IPS-18c (cell line): Measurements from ENCODE around the gene RAB33A.
"Not testable (repeated sequence)": the region's sequence is repeated elsewhere in the genome, so short reads cannot be mapped to it uniquely, and the experiment has no call there.

Experiments used
- H3K4me3 ChIP-seq: 2 replicates; pipeline ENCODE4 v1.7.0; 2013; ENCODE audit warnings: low read depth, mild to moderate bottlenecking, low read length, moderate library complexity; ENCODE audit not compliant: insufficient read depth
- H3K9me3 ChIP-seq: one replicate; pipeline ENCODE4 v1.6.1; 2013; ENCODE audit warnings: mild to moderate bottlenecking, low read length, moderate library complexity; ENCODE audit not compliant: control insufficient read depth, insufficient read depth

The RAB33A gene

GRCh38 chrX:130196466-130196865 is 24.7 kb downstream of the RAB33A start:
- H3K9me3 ChIP-seq = no peaks in the 10 kb centered on the region
- no peak overlapping the region for H3K4me3 ChIP-seq

GRCh38 chrX:130197464-130197863 is 25.7 kb downstream of the RAB33A start:
- Histone ChIP-seq H3K9me3 (no peaks in the 10 kb centered on the region), H3K4me3 (no peak overlapping the region)

DNA sequence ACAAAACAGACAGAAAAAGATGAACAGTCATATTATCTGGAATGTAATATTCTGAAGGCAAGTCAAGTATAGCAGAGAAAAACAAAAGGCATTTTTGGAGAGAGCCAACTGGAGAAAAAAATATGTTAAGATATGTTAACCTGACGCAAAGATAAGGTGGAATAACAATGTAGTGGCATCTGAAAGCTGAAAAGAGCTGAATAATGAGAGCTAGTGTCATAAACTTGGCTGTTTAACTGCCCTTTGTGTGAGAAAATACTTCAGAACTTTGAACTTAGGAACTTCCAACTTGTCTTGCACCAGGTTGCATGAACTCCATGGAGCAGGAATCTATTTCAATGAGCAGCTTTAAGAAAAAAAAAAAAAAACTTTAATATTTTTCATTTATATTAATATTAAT is 32.9 kb downstream of the RAB33A start:
- Histone ChIP-seq H3K4me3 (no peak overlapping the region), H3K9me3 (no peaks in the 10 kb centered on the region)

- Histone ChIP-seq H3K4me3 (no peak overlapping the region), H3K9me3 (peaks cover 4% of the 10 kb centered on the region)
Observed at GRCh38 chrX:130211415-130212186, 39.8 kb downstream of the RAB33A start.

DNA sequence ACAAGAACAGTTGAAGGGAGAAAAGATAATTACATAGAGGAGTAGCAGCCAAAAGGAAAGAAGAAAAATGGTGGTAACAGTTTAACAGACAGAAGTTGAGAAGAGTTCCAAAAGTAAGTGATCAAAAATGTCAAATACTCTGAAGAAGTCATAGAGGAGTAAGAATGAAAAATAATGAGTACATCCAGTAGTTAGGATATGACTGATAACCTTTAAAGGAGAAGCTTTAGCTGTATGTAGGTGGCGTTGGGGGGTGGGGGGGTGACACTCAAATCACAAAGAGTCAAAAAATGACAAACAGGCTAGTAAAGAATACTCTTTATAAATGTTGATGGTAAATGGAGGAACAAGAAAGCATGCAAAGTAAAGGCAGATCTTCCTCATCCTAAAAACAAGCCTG is 40.6 kb downstream of the RAB33A start:
- H3K4me3 ChIP-seq = no peak overlapping the region
- H3K9me3 ChIP-seq = peaks cover 4% of the 10 kb centered on the region

DNA sequence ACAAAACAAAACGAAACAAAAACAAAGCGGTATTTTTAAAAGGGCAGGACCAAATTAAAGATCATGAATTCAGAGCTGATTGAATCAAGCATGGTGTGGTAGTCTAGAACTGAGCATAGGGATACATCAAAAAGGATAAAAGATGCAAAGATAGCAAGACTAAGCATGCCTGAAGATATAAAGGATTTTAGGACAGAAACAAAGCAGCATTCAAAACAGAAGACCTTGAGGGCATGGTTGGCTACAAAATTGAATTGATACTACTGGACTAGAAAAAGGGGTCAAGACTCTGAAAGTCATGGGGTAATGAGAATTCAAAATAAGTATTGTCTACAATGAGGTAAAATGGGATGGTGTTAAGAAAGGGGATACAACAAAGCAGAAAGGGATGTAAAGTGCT is 41.6 kb downstream of the RAB33A start:
- peaks cover 4% of the 10 kb centered on the region for H3K9me3 ChIP-seq
- no peak overlapping the region for H3K4me3 ChIP-seq

GRCh38 chrX:130216320-130216719 is 44.6 kb downstream of the RAB33A start:
- H3K4me3 ChIP-seq = no peak overlapping the region
- peaks cover 4% of the 10 kb centered on the region for H3K9me3 ChIP-seq

GRCh38 chrX:130224810-130225209 is 53.0 kb downstream of the RAB33A start:
- H3K9me3 ChIP-seq = peaks cover 2% of the 10 kb centered on the region

GRCh38 chrX:130228871-130229270 is 57.1 kb downstream of the RAB33A start:
- H3K9me3 ChIP-seq = peaks cover 2% of the 10 kb centered on the region

More at GRCh38 chrX:130224810-130225209, 53.0 kb downstream of the RAB33A start:
- no peak overlapping the region for H3K4me3 ChIP-seq

GRCh38 chrX:130231184-130231583 is 59.4 kb downstream of the RAB33A start:
- H3K4me3 ChIP-seq, H3K9me3 ChIP-seq: not testable (repeated sequence)

More at GRCh38 chrX:130228871-130229270, 57.1 kb downstream of the RAB33A start:
- no peak overlapping the region for H3K4me3 ChIP-seq
